Activated CD4-positive, alpha-beta T cell treated with anti-CD3 and anti-CD28 coated beads for 24 hours (primary cell): Measurements from ENCODE around the gene FGB.

Experiments used
- DNase-seq, 2 donors: peaks; one replicate each; pipeline ENCODE4 v3.0.0-alpha.2; 2020; ENCODE audit warnings: low read depth in 2 of 2

The FGB gene

GRCh38 chr4:154562697-154563254 is at the start of gene FGB:
Gene FGB, plus strand, starts transcription at chr4:154563011. Its CDS starts 8 bp downstream, at chr4:154563019.
- DNase-seq, result no peak

GRCh38 chr4:154516318-154517029 is 46.3 kb upstream of the FGB start:
- DNase-seq, result no peak

- no peak for DNase-seq
These were observed 45.2 kb upstream of the FGB start for GRCh38 chr4:154517591-154517990.

- DNase-seq, result no peak
These were observed 43.6 kb upstream of the FGB start for GRCh38 chr4:154519214-154519613.

- DNase-seq, result no peak
These were observed 41.2 kb upstream of the FGB start for GRCh38 chr4:154521607-154522006.

- no peak for DNase-seq
These were observed 36.7 kb upstream of the FGB start for GRCh38 chr4:154526151-154526550.

GRCh38 chr4:154527308-154527707 is 35.5 kb upstream of the FGB start:
- DNase-seq, result no peak

- no peak for DNase-seq
These were observed 33.9 kb upstream of the FGB start for GRCh38 chr4:154528869-154529268.

- DNase-seq, result no peak
These were observed 32.9 kb upstream of the FGB start for GRCh38 chr4:154529728-154530519.

GRCh38 chr4:154534296-154534695 is 28.5 kb upstream of the FGB start:
- DNase-seq, result no peak

GRCh38 chr4:154542271-154542879 is 20.4 kb upstream of the FGB start:
- DNase-seq, result no peak

- no peak for DNase-seq
These were observed 17.1 kb upstream of the FGB start for GRCh38 chr4:154545689-154546088.

GRCh38 chr4:154549894-154550790 is 12.7 kb upstream of the FGB start, which contains the start of gene PLRG1:
Gene PLRG1, minus strand, starts transcription at chr4:154550400. Its CDS starts 92 bp downstream, at chr4:154550308.
- DNase-seq, result peak; percentile 90 to 93

GRCh38 chr4:154551872-154552686 is 10.7 kb upstream of the FGB start:
- DNase-seq, result peak; percentile 42 to 51

- no peak for DNase-seq
These were observed 3.7 kb upstream of the FGB start for GRCh38 chr4:154559141-154559493.

- DNase-seq, result no peak
These were observed 3.1 kb upstream of the FGB start for GRCh38 chr4:154559494-154560418.

GRCh38 chr4:154560419-154560801 is 2.4 kb upstream of the FGB start:
- no peak for DNase-seq

- no peak for DNase-seq
These were observed 2.0 kb upstream of the FGB start for GRCh38 chr4:154560824-154561231.

GRCh38 chr4:154564311-154564710 is 1.5 kb downstream of the FGB start:
- DNase-seq, result no peak
